Lung (tissue), 12 donors: ENCODE data around the gene CEP250. TPM values are rescaled to one million over a fixed set of nuclear protein-coding genes. Genes with fewer than 3 reads are reported as not detected.

Experiments
- ATAC-seq: fragments of 200-7000 bp; cut with Tn5 transposase; one replicate; pipeline ENCODE4 v1.9.1; 2020; ENCODE audit warnings: moderate number of reproducible peaks; ENCODE audit not compliant: insufficient read depth, low FRiP score
- DNase-seq, 3 donors: peaks; one replicate each; pipeline ENCODE4 v3.0.0-alpha.2; 2013 to 2017
- H3K27ac ChIP-seq, 2 donors: one replicate each; pipeline ENCODE4 v1.5.1; 2013; ENCODE audit warnings: mild to moderate bottlenecking in 2 of 2, moderate library complexity in 2 of 2, control low read depth in 1 of 2, inconsistent platforms in 1 of 2, low read depth in 1 of 2, low read length in 1 of 2
- H3K27me3 ChIP-seq, 3 donors: one replicate each; pipeline ENCODE4 v1.5.1; 2013; ENCODE audit warnings: low read length in 2 of 3; ENCODE audit not compliant: control insufficient read depth in 3 of 3, insufficient read depth in 3 of 3
- H3K36me3 ChIP-seq, 4 donors: one replicate each; pipeline ENCODE4 v1.5.1; 2013; ENCODE audit warnings: low read length in 4 of 4, mild to moderate bottlenecking in 1 of 4, moderate library complexity in 1 of 4; ENCODE audit not compliant: control insufficient read depth in 4 of 4, insufficient read depth in 4 of 4
- H3K4me1 ChIP-seq, 5 donors: one replicate each; pipeline ENCODE4 v1.5.1; 2013; ENCODE audit warnings: low read length in 5 of 5, mild to moderate bottlenecking in 2 of 5, moderate library complexity in 1 of 5; ENCODE audit not compliant: control insufficient read depth in 5 of 5, insufficient read depth in 5 of 5
- H3K4me3 ChIP-seq: one replicate; pipeline ENCODE4 v1.5.1; 2013; ENCODE audit warnings: mild to moderate bottlenecking, control low read depth, moderate library complexity
- H3K9ac ChIP-seq, 2 donors: one replicate each; pipeline ENCODE4 v1.5.1; 2013; ENCODE audit warnings: low read length in 2 of 2, control low read depth in 1 of 2; ENCODE audit not compliant: insufficient read depth in 1 of 2
- H3K9me3 ChIP-seq, 4 donors: one replicate each; pipeline ENCODE4 v1.5.1; 2013; ENCODE audit warnings: low read length in 3 of 4, mild to moderate bottlenecking in 1 of 4, moderate library complexity in 1 of 4; ENCODE audit not compliant: control insufficient read depth in 4 of 4, insufficient read depth in 3 of 4
- CTCF ChIP-seq: IDR thresholded peaks from 2 replicates; pipeline ENCODE4 v1.5.1; 2012; ENCODE audit warnings: mild to moderate bottlenecking; ENCODE audit errors: control extremely low read depth, extremely low read depth
- WGBS, 2 donors: extraction: QIAGEN DNeasy Blood & Tissue Kit; methylation state at CpG; one replicate each; pipeline ENCODE4 v1.1.7; 2013; 5-methylcytosine and 5-hydroxymethylcytosine counted together
- polyA plus RNA-seq, 2 donors: library from polyadenylated mRNA; stranded (reverse); fragments of 200-250 nt; gene quantifications; one replicate each; pipeline ENCODE4 v1.2.1, GENCODE V29; 2013
- total RNA-seq, 2 donors: library from RNA; depleted of rRNA in 1 of 2; stranded (reverse); fragments of >200 nt in 1 of 2; gene quantifications; one replicate each; pipeline ENCODE4 v1.2.1, GENCODE V29; 2014 to 2021
- donor health status: control.
- donor health status: control.
- donor health status: Bipolar disorder and iron deficiency.
- donor health status: healthy.
- donor health status: DM: yes; HTN: yes; CAD: no.

The CEP250 gene
- total and polyA plus RNA-seq, 4 donors = 8.7 to 34.5 (median 19.7) TPM

DNA sequence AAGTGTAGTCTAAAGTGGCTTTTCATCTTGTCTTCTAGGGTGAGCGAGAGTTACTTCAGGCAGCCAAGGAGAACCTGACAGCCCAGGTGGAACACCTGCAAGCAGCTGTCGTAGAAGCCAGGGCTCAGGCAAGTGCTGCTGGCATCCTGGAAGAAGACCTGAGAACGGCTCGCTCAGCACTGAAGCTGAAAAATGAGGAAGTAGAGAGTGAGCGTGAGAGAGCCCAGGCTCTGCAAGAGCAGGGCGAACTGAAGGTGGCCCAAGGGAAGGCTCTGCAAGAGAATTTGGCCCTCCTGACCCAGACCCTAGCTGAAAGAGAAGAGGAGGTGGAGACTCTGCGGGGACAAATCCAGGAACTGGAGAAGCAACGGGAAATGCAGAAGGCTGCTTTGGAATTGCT lies 47.0 kb downstream of the CEP250 start:
- Histone ChIP-seq H3K9me3 (no peaks in the 10 kb centered on the region), H3K36me3 (peaks cover 0 to 62% (median 43%) of the 10 kb centered on the region in 4 donors), H3K27me3 (no peaks in the 10 kb centered on the region), H3K4me1 (no peaks in the 10 kb centered on the region), H3K4me3 (no peak overlapping the region), H3K9ac (no peak overlapping the region), H3K27ac (no peak overlapping the region)
- ATAC-seq = no peak
- TF ChIP-seq CTCF = no peak
- 43 to 69% methylated on average over 8 of the region's 8 CpGs for WGBS, 2 donors
- DNase-seq = no peak

DNA sequence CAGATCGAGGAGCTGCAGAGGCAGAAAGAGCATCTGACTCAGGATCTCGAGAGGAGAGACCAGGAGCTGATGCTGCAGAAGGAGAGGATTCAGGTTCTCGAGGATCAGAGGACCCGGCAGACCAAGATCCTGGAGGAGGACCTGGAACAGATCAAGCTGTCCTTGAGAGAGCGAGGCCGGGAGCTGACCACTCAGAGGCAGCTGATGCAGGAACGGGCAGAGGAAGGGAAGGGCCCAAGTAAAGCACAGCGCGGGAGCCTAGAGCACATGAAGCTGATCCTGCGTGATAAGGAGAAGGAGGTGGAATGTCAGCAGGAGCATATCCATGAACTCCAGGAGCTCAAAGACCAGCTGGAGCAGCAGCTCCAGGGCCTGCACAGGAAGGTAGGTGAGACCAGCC lies 47.9 kb downstream of the CEP250 start:
- H3K27ac ChIP-seq = no peak overlapping the region
- no peak for DNase-seq
- no peak for TF ChIP-seq CTCF
- H3K9ac ChIP-seq = no peak overlapping the region
- H3K9me3 ChIP-seq = no peaks in the 10 kb centered on the region
- ATAC-seq = no peak
- no peak overlapping the region for H3K4me3 ChIP-seq
- no peaks in the 10 kb centered on the region for H3K4me1 ChIP-seq
- peaks cover 0 to 60% (median 44%) of the 10 kb centered on the region in 4 donors for H3K36me3 ChIP-seq
- H3K27me3 ChIP-seq = no peaks in the 10 kb centered on the region
- WGBS, 2 donors = 94 to 97% methylated on average over 10 of the region's 10 CpGs

- DNase-seq (no peak), ATAC-seq (no peak)
- H3K36me3 ChIP-seq = peaks cover 0 to 61% (median 45%) of the 10 kb centered on the region in 4 donors
- no peaks in the 10 kb centered on the region for H3K4me1 ChIP-seq
- H3K4me3 ChIP-seq = no peak overlapping the region
- H3K27ac ChIP-seq = no peak overlapping the region
- no peak for TF ChIP-seq CTCF
- H3K9ac ChIP-seq = no peak overlapping the region
- no peaks in the 10 kb centered on the region for H3K9me3 ChIP-seq
- H3K27me3 ChIP-seq = no peaks in the 10 kb centered on the region
- 90 to 93% methylated on average over 16 of the region's 16 CpGs for WGBS, 2 donors
Observed at GRCh38 chr20:35503841-35504561, 48.6 kb downstream of the CEP250 start.

DNA sequence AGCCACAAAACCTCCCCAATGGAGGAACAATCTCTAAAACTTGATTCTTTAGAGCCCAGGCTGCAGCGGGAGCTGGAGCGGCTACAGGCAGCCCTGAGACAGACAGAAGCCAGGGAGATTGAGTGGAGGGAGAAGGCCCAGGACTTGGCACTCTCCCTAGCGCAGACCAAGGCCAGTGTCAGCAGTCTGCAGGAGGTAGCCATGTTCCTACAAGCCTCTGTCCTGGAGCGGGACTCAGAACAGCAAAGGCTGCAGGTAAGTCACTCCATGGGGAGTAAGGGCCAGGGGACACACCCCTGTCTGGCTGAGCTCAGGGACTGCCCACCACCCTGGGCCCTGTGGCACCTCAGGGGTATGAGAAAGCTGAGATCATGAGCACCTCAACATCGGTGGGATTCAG lies 49.4 kb downstream of the CEP250 start:
- Histone ChIP-seq H3K9me3 (no peaks in the 10 kb centered on the region), H3K9ac (no peak overlapping the region), H3K27me3 (no peaks in the 10 kb centered on the region), H3K4me3 (no peak overlapping the region), H3K27ac (no peak overlapping the region), H3K4me1 (no peaks in the 10 kb centered on the region), H3K36me3 (peaks cover 5 to 57% (median 43%) of the 10 kb centered on the region in 4 donors)
- whole genome bisulfite sequencing, 2 donors = 97 to 98% methylated on average over 5 of the region's 5 CpGs
- ATAC-seq = no peak
- no peak for TF ChIP-seq CTCF
- DNase-seq = no peak
